Measurements from ENCODE around the gene RHBDF2.

The RHBDF2 gene

DNA sequence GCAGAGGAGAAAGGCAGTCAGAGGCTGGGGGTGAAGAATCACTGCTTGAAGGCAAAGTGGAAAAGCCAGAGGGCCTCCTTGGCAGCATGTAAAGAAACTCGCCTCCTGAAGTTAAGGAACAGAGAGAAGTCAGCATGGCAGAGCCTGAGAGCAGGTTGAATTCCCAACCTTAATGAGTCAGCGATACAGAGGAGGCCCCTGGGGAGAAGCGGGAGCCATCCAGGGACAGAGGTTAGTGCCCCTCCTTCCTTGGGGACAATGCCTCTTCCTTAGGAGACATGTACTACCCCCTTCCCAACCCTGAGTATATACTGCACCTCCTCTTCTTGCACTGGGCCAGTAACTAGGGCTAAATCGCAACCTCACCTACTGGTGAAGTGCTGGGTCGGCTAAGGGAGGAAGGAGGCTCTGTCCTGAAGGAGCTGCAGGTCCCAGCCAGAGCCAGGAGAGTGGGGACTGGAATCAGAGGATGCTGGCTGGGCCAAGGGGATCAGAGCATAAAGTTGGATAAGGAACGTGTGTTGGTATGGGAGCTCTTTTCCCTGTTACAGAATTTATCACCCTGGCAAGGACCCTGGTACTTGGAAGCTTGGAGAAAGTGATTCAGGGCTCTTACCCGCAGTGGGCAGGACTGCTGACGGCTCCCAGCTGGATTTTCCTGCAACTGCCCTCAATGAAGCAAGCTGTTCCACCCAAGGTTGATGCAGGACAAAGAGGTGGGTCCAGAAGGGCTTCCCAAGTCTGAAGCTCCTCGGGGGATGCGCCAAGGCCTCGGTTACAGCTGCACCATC, 39.3 kb downstream of the RHBDF2 start:
- DNase-seq (ENCODE audit: low read depth) = no peak

DNA sequence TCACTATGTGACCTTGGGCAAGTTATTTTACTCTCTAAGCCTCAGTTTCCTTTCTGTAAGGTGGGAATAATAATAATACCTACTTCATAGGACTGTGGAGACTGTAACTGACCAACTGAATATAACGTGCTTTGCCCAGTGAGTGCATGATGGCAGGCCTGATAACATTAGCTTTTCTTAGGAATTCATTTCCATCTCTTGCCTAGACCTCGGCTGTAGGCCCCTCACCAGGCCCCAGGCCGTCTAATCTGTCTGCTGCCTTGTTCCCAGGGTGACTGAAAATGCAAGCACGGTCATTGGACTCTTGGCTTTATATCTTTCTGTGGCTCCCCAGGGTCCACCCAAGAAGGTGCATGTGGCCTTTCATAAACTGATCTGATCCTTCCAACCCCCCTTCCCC, 41.5 kb downstream of the RHBDF2 start:
- DNase-seq (ENCODE audit: low read depth) = no peak

DNA sequence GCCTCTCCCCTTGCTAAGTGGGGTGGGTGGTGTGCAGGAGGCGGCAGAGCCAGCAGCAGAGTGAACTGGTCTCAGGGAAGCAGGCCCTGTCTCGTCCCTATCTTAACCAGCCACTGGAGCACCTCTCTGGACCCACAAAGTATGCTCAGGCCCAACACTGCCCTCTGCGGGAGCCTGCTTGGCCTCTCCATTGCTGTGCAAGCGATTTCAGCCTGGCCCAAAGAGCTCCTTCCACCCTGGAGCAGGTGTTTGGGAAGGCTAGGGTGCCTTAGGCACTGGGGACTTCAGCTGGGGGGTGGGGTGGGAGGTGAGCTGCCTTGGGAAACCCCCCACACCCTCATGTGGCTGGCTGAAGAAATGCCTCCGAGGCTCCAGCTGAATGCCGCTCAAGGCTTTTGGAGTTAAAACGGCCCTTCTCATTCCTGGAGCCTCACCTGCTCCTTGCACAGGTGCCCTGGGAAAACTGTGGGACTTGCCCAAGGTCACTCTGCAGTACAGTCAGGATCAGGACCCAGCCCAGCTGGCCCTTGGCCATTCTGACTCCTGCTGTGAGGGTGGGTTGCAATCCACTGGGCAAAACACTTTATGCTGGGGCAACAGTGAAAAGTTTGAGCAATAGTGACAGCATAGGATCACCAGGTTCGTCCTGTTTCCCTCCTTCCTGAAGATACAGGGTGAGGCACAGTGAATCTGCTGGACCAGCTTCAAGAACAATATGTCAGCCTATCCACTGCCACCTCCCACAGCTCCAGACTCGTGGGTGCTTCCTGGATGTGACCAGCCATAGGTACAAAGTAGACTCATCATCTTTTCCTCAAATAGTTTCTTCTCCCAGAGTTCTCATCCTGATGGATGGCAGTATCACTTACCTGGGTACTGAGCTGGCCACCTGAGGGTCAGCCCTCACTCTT, 42.4 kb downstream of the RHBDF2 start:
- no peak for DNase-seq (ENCODE audit: low read depth)

DNA sequence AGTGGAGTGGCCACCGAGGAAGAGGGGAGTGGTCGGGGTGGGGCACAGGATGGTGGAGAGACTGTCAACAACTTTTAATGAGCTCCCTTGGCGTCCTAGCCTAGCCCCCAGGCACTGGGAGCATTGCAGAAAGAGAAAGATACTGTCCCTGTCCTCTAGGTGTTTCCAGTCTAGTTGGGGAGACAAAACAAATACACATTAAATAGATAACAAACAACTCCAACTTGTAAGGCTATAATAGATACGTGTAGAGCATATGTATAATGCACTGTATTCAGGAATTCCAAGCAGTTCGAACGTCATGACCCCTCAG, 47.8 kb downstream of the RHBDF2 start:
- DNase-seq (ENCODE audit: low read depth) = no peak

DNA sequence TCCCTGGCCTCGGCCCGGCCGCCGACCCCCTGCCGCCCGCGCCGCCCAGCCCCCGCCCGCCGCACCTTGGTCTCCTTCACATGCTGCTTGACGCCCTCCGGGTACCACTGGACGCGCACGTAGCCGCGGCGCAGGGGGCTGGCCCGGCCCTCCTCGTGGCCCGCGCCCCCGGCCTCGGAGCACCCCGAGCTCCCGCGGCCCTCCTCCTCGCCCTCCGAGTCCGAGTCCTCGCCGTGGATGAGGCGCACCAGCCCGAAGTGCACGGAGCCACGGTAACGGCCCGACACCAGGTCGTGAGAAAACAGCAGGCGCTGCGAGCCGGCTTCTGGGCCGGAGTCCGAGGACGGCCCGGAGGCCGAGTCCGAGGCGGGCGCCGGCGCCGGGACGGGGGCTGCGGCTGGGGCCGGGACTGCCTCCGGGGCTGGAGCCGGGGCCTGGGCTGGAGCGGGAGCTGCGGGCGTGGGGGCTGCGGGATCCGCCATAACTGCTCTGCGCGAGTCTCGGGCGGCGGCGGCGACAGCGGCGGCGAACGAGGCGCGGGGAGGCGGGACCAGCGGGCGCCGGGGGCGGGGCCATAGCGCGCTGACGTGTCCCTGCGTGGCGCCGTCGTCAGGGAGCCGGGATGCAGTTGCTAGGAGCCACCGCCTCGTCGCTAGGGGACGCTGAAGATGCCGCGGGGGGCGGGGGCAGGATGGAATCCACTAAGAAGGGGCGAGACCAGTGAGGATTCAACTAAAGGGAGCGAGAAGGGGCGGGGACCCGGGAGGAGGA, 48.4 kb downstream of the RHBDF2 start, which contains the start of gene UBE2O:
TSS of gene UBE2O (minus strand) at position 493 of the 771 bp plus-strand sequence. CDS start at position 482, 11 bp downstream.
- DNase-seq (ENCODE audit: low read depth) = peak; percentile 91

DNA sequence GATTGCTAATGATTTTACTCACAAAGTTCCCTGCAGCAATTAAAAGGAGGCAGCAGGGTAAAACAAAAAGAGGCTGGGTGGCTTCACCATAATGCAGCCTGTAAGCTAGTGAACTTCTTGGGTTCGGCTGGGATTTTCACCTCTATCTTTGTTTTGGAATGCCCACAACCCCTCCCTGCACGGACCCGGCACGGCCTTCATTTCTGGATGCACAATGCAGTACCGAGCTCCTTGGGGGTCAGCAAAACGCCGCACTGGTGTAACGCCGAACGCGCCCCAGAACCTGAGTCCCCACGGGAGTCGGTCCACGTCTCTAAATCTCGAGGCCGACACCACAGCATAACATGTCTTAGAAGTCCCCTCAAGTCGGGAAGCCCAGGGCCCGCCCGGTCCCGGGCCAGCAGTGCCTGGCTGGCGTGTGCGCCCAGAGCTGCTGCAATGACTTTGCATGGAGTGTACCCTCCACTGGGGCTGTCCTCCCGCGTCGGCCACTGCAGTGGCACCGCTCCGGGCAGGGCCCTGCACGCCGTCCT, 49.0 kb downstream of the RHBDF2 start:
- no peak for DNase-seq (ENCODE audit: low read depth)

DNA sequence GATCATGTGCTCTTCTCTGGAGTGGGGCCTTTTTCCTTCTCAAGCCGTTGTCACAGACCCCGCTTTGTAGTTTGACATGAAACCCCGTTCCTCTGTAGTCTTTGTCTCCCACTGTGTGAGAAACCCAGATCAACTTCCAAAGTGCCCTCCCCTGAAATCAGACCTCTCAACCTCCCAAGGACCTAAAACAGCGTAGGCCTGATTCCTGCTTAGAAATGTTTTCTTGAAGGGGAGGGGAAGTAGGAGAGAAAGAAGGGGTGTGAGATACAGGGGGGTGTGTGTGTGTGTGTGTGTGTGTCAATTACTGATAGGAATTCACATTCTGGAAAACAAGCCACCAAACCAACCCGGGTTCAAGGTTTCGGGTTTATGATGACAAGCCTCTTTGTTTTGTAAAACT, 49.7 kb downstream of the RHBDF2 start:
- DNase-seq (ENCODE audit: low read depth) = no peak

DNA sequence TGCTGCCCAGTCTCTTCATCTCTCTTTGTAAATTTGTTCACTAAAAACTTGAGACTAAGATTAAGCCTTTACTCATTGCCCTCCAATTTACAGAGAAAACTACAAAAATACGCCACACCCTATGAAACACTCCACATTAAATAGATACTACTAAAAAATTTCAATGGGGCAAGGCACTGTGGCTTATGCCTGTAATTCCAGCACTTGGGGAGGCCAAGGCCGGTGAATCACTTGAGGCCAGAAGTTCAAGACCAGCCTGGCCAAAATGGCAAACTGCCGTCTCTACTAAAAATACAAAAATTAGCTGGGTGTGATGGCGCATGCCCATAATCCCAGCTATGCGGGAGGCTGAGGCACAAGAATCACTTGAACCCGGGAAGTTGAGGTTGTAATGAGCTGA, 52.1 kb downstream of the RHBDF2 start:
- no peak for DNase-seq (ENCODE audit: low read depth)

DNA sequence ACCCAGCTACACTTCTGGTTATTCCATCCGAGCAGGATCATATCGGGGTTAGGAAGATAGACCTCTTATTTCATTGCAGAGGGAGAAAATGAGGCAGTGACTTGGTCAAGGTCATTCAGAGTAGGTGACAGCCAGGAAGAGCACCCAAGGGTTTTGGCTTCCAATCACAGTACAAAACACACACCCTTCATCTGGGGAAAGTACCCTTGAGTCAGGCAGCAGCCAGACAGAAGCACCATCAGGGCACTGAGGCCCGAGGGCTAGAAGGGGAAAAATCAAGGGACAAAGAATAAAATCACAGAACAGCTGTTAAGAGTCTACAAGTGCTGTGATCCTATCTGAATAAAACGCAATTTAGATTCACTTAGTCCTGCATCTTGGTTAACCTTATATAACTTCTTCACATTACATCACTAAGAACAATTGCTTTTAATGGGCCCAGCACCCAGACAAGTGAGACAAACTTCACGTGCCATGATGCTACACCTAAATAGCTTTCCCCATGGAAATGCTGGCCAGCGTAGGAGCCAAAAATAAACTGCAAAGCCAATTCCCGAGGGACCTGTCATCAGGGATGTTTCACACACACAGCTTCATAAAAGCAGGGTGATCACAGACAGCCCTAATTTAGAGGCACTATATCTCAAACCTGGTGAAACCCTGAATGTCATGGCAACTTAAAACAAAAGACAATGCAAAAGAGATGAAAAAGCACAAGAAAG, 53.1 kb downstream of the RHBDF2 start:
- DNase-seq (ENCODE audit: low read depth) = no peak

DNA sequence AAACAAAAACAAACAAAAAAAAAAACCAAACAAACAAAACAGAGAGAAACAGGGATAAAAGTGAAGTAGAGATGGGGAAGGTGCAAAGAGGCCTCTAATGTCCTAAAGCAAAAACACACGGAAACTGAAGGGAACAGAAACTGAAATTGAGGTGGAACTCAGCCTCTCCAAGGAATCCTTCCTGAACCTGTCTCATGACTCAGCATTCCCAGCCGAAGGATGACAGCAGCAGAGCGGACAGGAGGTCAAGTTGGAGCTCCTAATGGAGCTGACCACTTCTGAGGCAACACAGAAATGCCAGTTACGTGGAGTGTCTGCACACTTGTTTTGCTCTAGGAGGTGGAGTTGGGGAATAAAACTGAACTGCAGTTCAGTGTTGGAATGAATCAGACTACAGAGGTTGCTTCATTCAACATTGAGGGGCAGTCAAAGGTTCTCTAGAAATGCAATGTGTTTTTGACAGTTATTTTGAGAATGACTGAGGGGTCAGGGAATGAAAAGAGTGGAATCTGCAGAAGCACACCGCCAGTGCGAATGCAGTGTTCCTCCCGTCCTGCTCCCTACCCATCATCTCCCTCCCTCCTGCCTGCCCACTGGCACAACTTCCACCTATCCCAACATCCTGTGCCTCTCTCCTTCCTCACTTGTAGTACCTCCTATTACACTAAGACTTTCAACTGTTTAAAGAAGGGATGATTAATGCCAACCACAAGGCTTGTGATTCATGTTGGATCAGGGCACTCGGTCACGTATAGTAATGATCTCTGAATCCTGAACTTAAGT, 54.6 kb downstream of the RHBDF2 start:
- no peak for DNase-seq (ENCODE audit: low read depth)

DNA sequence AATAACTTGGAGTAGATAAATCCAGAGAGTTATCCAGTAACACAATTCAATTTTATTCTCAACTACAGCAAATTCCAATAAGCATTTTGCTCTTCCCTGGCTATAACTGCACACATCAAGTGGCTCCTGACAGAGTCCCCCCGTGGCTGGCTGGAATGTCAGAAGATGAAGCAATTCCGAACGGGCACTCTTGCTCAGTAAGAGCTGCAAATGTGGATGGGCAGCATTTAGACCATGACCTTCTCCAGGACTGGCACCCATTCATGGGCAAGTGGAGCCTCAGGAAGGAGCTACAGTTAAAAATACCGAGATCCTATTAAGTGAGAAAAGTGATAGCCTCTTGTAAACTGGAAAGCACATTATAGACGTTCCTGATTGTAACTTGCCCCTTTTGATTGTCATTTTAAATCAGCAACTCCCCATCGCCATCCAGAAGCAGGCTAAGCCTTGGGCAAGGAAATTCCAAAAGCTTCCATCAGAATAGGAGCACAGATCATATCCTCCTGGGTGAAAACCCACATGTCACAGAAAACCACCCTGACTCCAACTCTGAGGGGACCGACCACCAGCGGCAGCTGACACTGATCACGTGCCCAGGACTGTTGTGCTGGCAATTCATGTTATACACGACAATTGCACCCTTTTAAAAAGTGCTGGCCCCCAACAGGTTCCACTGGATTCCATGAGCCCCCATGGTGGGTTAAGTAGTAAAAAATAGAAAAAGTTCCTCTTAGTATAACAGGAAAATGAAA, 55.4 kb downstream of the RHBDF2 start:
- no peak for DNase-seq (ENCODE audit: low read depth)

DNA sequence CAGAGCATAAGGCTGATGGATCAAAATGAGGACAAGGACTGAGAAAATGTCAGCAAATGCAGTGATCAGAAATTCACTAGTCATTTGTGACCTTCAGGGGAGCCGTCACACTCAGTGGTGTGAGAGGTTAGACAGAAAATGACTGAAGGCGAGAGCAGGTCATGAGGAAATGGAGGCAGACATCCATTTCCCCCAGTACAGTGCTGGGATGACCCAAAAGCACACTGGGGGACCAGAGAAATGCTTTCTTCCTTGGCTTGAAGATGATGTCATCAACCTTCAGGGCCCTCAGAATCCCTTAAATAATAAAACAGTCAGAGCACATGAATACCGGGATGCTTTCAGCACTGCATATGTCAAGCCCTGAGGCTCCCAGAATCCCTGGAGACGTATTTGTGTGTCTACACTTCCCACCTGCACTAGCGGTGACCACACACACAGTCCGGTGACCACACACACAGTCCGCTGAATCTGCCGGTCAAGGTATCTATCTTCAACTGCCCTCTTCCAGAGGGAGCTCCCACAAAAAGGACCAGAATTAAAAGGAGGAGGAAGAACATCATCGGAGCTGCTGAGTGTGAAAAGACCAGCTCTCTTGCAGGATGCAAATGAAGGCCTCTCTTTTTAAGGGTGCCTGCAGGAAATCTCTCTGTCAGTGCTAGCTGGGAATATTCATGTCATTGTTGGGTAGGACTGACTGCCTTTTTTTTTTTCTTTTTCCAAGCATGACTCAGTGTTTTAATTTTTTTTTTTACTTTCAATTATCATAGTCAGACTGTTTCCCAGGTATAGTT, 56.5 kb downstream of the RHBDF2 start:
- no peak for DNase-seq (ENCODE audit: low read depth)

DNA sequence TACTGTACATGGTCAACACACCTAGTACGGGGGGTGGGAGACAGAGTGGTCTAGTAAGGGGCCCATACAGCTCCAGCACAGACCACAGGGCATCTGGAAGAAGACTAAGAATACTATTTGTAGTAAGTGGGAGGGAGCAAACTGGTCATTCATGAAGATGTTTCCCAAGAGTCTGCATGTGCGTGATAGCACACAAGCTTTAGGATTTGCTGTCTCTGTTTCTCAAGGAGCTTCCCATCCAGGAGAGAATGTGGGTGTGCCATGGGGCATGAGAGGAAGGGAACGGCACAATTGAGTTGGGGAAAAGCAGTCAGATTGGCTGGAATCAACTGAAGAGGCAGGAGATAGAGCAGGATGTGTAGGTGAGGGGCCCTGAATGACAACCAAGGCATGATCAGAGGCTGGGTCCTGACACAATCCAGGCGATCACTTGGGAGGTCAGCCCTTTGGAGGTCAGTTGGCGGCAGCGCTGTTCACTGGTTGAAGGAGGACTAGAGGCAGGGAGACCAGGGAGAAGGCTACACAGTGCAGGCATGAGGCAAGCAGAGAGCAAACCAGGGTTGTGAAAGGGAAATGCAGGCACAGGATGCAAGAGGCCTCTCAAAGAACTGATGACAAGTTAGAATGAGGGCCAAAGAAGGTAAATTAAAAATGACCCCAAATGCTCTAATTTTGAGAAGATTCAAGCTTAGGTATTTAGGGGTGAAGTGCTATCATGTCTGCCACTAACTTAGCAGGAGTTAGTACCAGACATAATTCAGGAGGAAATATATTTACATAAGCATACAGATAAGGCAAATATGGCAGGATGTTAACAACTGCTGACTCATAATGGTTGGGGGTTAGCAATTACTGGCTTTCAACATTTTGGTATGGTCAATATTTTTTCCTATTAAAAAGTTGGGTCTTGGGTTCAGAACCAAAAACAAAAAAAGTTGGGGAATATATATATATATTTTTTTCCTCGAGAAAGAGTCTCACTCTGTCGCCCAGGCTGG, 58.6 kb downstream of the RHBDF2 start:
- no peak for DNase-seq (ENCODE audit: low read depth)

DNA sequence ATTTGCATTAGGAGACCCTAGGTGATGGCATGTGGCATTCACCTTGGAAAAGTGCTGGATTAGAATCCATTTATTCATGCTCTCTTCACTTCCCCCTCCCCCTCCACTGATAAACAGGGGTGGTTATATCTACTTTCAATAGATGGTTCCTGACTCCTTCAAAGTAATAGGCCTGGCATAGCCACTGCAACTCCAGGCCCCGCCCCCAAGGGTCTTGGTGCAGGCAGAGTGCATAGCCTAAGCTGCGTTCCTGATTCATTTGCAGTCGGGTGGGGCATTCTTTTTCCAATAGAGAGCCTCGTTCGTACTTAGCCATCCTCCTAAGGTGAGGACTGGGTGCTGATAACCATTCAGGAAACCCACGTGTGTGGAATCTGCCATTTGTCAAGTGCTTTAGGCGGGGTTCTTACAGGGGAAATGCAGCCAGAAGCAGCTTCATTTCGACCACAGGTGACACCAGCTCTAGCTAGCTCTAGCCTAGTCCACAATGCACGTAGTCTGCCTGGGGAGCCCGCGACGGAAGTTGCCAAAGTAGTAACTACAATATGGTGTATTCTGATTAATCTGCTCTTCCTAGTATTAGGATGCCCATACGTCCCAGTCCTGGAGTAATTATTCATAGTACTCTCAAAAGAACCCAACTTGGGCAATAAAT, 59.4 kb downstream of the RHBDF2 start:
- no peak for DNase-seq (ENCODE audit: low read depth)

DNA sequence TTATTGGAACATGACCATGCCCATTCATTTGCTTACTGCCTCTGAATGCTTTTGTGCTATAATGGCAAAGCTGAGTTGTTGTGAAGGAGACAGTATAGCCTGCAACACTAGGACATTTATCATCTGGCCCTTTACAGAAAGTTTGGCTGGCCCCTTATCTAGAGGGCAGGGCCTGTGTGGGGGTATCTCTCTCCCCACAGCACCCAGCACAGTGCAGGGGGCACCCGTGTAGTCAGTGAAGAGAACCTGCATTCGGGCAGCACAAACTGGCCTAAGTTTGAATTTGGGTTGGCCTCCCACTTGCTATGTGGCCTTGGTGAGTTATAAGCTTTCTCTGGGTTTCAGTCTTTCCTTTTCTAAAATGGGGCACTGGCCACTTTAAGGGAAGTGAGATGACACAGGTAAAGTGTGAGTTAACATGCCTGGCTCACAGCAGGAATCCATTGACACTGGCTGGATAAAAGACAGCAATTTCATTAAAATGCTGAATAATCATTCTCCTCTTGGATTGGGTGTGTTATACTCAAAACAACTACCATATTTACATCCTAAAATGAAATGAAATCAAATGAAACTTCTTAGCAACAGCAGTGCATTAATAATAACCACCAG, 60.4 kb downstream of the RHBDF2 start:
- DNase-seq (ENCODE audit: low read depth) = no peak

DNA sequence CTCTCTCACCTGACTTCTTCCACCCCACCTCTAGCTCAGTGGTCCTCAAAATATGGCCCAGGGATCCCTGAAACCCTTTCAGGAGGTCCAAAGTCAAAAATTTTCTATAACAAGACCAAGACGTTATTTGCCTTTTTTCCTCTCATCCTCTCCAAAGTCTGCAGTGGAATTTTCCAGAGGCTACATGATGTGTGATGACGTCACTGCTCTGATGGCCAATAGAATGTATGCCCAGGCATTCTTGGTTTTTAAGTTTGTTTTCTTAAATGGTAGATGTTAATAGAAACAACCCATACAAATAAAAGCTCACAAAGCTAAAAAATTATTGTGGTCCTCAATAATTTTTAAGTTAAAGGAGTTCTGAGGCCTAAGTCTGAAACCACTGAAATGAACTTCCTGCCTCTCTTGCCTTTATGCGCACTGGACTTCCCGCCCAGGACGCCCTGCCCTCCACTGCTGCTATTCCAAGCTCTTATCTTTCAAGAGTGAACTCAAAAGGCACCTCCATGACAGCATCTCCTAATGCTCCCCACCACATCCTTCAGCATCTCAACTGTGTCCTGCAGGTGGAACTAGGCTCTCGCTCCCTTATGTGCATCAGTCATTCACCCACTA, 61.8 kb downstream of the RHBDF2 start:
- no peak for DNase-seq (ENCODE audit: low read depth)

All from T follicular helper cell (primary cell).